Endothelial cell of umbilical vein (primary cell): ENCODE results near the gene PLXNA3. TPM values are rescaled to one million over a fixed set of nuclear protein-coding genes. Genes with fewer than 3 reads are reported as not detected.

Experiments
- BruUV-seq: library from RNA; stranded (reverse); fragments of 400-500 nt; replicated peaks from 2 replicates; lab custom pipeline; 2021; lab: Mats Ljungman, UMichigan
- CTCF ChIA-PET: fragments of 300-600, 350-600 bp; sonication (Branson Sonifier 250); formaldehyde crosslinking; loops from one replicate; lab custom pipeline; 2021; ENCODE audit warnings: antibody characterized with exemption, inconsistent platforms; lab: Charles Lee
- POLR2A ChIA-PET: fragments of 300-600, 350-600 bp; sonication (Branson Sonifier 250); formaldehyde crosslinking; loops from one replicate; lab custom pipeline; 2021; ENCODE audit warnings: antibody characterized with exemption, inconsistent platforms; lab: Charles Lee
- DNase-seq: peaks from one replicate; pipeline ENCODE4 v3.0.0-alpha.2; 2011; ENCODE audit warnings: low read depth, low spot score
- FAIRE-seq: peaks from 2 replicates; lab custom pipeline; 2011; peaks lifted over from hg19 to GRCh38; lab: Jason Lieb, UNC
- H2AFZ ChIP-seq: 2 replicates; pipeline ENCODE4 v1.6.0; 2012; ENCODE audit warnings: low read depth, low read length, control low read depth, inconsistent platforms
- H3K27ac ChIP-seq: 2 replicates; pipeline ENCODE4 v1.5.1; 2011; ENCODE audit warnings: low read depth, mild to moderate bottlenecking, control low read depth, low read length, moderate library complexity; ENCODE audit not compliant: insufficient read depth
- H3K27me3 ChIP-seq, 2 experiments: 2 replicates each; pipeline versions ENCODE4 v1.6.0 to v1.6.1; 2011; ENCODE audit warnings: low read length in 2 of 2, mixed read lengths in 1 of 2; ENCODE audit not compliant: control insufficient read depth in 2 of 2, insufficient read depth in 2 of 2
- H3K36me3 ChIP-seq, 2 experiments: 2 replicates in 1 of 2; 3 replicates in 1 of 2; pipeline ENCODE4 v1.5.1; 2011; ENCODE audit warnings: low read length in 2 of 2, mild to moderate bottlenecking in 1 of 2, moderate library complexity in 1 of 2; ENCODE audit not compliant: control insufficient read depth in 2 of 2, insufficient read depth in 2 of 2; ENCODE audit errors: extremely low read depth in 1 of 2
- H3K4me1 ChIP-seq: 3 replicates; pipeline ENCODE4 v1.5.1; 2011; ENCODE audit warnings: mild to moderate bottlenecking, low read length; ENCODE audit not compliant: control insufficient read depth, insufficient read depth; ENCODE audit errors: extremely low read depth
- H3K4me2 ChIP-seq: 2 replicates; pipeline ENCODE4 v1.6.1; 2011; ENCODE audit warnings: low read length, control low read depth, mixed read lengths; ENCODE audit not compliant: insufficient read depth
- H3K4me3 ChIP-seq, 3 experiments: fragments of 200-600 bp in 1 of 3; sonication (generic), shearing (Covaris generic) in 1 of 3; replicated peaks in 1 of 3; 2 replicates each; pipeline ENCODE4 v1.5.1; 2011 to 2016; ENCODE audit warnings: control low read depth in 3 of 3, low read length in 3 of 3, mild to moderate bottlenecking in 2 of 3, inconsistent platforms in 1 of 3, low read depth in 1 of 3, moderate library complexity in 1 of 3; ENCODE audit not compliant: insufficient read depth in 1 of 3
- H3K79me2 ChIP-seq: 2 replicates; pipeline ENCODE4 v1.6.0; 2012; ENCODE audit warnings: low read length, inconsistent platforms; ENCODE audit not compliant: control insufficient read depth, insufficient read depth
- H3K9ac ChIP-seq: replicated peaks from 2 replicates; pipeline ENCODE3; 2011; ENCODE audit warnings: low read length, control low read depth; ENCODE audit not compliant: insufficient read depth; ENCODE audit errors: extremely low read depth
- H3K9me1 ChIP-seq: replicated peaks from 3 replicates; pipeline ENCODE4 v1.6.0; 2011; ENCODE audit warnings: mild to moderate bottlenecking, low read length; ENCODE audit not compliant: control insufficient read depth, insufficient read depth; ENCODE audit errors: extremely low read depth
- H3K9me3 ChIP-seq: replicated peaks from 2 replicates; pipeline ENCODE4 v1.5.1; 2012; ENCODE audit warnings: low read length, inconsistent platforms; ENCODE audit not compliant: control insufficient read depth, insufficient read depth
- H4K20me1 ChIP-seq: replicated peaks from 2 replicates; pipeline ENCODE3; 2011; ENCODE audit warnings: mild to moderate bottlenecking, low read length; ENCODE audit not compliant: control insufficient read depth, insufficient read depth; ENCODE audit errors: extremely low read depth
- CTCF ChIP-seq, 2 donors: IDR thresholded peaks; 1 replicate in 1 of 2; 2 replicates in 1 of 2; pipeline ENCODE4 v1.5.1; 2011; ENCODE audit warnings: low read length in 2 of 2, mild to moderate bottlenecking in 2 of 2, moderate library complexity in 2 of 2, control low read depth in 1 of 2, inconsistent platforms in 1 of 2, low read depth in 1 of 2; ENCODE audit not compliant: insufficient read depth in 1 of 2; ENCODE audit errors: extremely low read depth in 1 of 2
- EZH2 ChIP-seq: IDR thresholded peaks from 2 replicates; pipeline ENCODE4 v1.6.1; 2012; ENCODE audit warnings: borderline replicate concordance, low read depth, mild to moderate bottlenecking, moderate library complexity, low read length, inconsistent platforms; ENCODE audit not compliant: severe bottlenecking
- FOS ChIP-seq: IDR thresholded peaks from 2 replicates; pipeline ENCODE4 v1.6.1; 2011; ENCODE audit warnings: mild to moderate bottlenecking, low read length, moderate library complexity, borderline replicate concordance; ENCODE audit not compliant: insufficient read depth
- GATA2 ChIP-seq: IDR thresholded peaks from 2 replicates; pipeline ENCODE4 v1.7.0; 2011; ENCODE audit warnings: low read depth, mild to moderate bottlenecking, moderate library complexity, mixed read lengths, low read length; ENCODE audit not compliant: insufficient read length, insufficient read depth
- JUN ChIP-seq: IDR thresholded peaks from 2 replicates; pipeline ENCODE4 v1.6.1; 2011; ENCODE audit warnings: borderline replicate concordance, low read depth; ENCODE audit not compliant: insufficient read length, insufficient read depth
- MYC ChIP-seq: IDR thresholded peaks from one replicate; pipeline ENCODE4 v1.6.1; 2011; ENCODE audit warnings: mild to moderate bottlenecking, low read depth, low read length
- POLR2A ChIP-seq: IDR thresholded peaks from 2 replicates; pipeline ENCODE4 v1.6.1; 2012; ENCODE audit warnings: low read depth, mild to moderate bottlenecking, control low read depth, low read length
- POLR2AphosphoS5 ChIP-seq: IDR thresholded peaks from 2 replicates; pipeline ENCODE4 v1.6.1; 2012; ENCODE audit warnings: low read depth, mild to moderate bottlenecking, control low read depth, low read length, moderate library complexity; ENCODE audit not compliant: insufficient read depth
- dilution Hi-C: fragments of 300-500 bp; cut with MboI; formaldehyde crosslinking; loops from one replicate; pipeline ENCODE4 v1.15.0; 2019; ENCODE audit warnings: low sequenced_read_pairs; ENCODE audit not compliant: extremely low pct_ligation_motif_present
- intact Hi-C: fragments of 100-400 bp; cut with micrococcal nuclease; formaldehyde crosslinking; loops from one replicate; pipeline ENCODE4 v1.10.0; 2022
- polyA plus RNA-seq, 4 experiments: library from polyadenylated mRNA; depleted of rRNA in 3 of 4; stranded (reverse) in 3 of 4; unstranded in 1 of 4; fragments of >200 nt; gene quantifications; 2 replicates each; pipeline versions ENCODE4 v1.2.1 to v1.2.3, GENCODE V29; 2011 to 2012; ENCODE audit warnings: missing spikeins in 1 of 4
- total RNA-seq: library from RNA; stranded (reverse); gene quantifications from 2 replicates; pipeline ENCODE4 v1.2.3, GENCODE V29; 2021
- TF ChIP-seq, protein P1 (sequence below): IDR thresholded peaks from 2 replicates; pipeline ENCODE4 v1.6.1; 2011; ENCODE audit not compliant: insufficient read depth, insufficient read length

PLXNA3 gene
- total and polyA plus RNA-seq, 2 donors (not counting 3 experiments of a cell fraction or from before 2014, with no cell fraction given): 56.8 to 58.6 TPM

- dilution Hi-C loops: no loop called here
- Histone ChIP-seq H3K9me1 (no peaks in the 10 kb centered on the region), H3K9ac (no peak overlapping the region), H3K4me1 (no peaks in the 10 kb centered on the region), H4K20me1 (no peaks in the 10 kb centered on the region), H3K36me3 (no peaks in the 10 kb centered on the region), H3K9me3 (no peaks in the 10 kb centered on the region), H3K4me3 (no peak overlapping the region), H3K27ac (no peak overlapping the region), H2AFZ (no peak overlapping the region), H3K79me2 (no peaks in the 10 kb centered on the region), H3K27me3 (no peaks in the 10 kb centered on the region), H3K4me2 (no peak overlapping the region)
- POLR2A ChIA-PET: no interaction called here
- TF ChIP-seq GATA2 (no peak), CTCF (IDR thresholded peaks at IDR 0.05; ENCODE audit: extremely low read depth in 1 of 2, insufficient read depth in 1 of 2, low read depth in 1 of 2, low read length in 2 of 2) (no peak), FOS (no peak), JUN (no peak), POLR2AphosphoS5 (no peak), POLR2A (no peak), EZH2 (no peak), MYC (no peak)
- TF ChIP-seq, protein P1, sequence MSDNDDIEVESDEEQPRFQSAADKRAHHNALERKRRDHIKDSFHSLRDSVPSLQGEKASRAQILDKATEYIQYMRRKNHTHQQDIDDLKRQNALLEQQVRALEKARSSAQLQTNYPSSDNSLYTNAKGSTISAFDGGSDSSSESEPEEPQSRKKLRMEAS: no peak
- CTCF ChIA-PET: no interaction called here
- BruUV-seq: no TSS peak
- intact Hi-C loops: no loop called here
- FAIRE-seq (no peak), DNase-seq (no peak)
Observed at GRCh38 chrX:154494715-154495114, 36.6 kb downstream of the PLXNA3 start.
